ENCODE results near the gene GLMP. TPM values are rescaled to one million over a fixed set of nuclear protein-coding genes. Genes with fewer than 3 reads are reported as not detected.

The GLMP gene
- total and polyA plus RNA-seq, 2 donors (not counting 1 experiment from before 2014, with no cell fraction given): 10.2 to 21.2 TPM

- ChIA-PET POLR2A (interaction anchor here (0.6 kb wide), 2 partner anchors 127 to 358 kb away, joined by 3 to 9 read pairs; no protein-coding TSS in a partner anchor), CTCF (interaction anchor here (0.8 to 1.0 kb wide), 3 partner anchors 48 to 320 kb away, joined by 3 to 4 read pairs (median 4); no protein-coding TSS in a partner anchor)
- Histone ChIP-seq H2AFZ (ENCODE audit: insufficient read depth, low read depth, low read length, poor library complexity, severe bottlenecking) (peak overlapping the region; percentile 77), H3K27me3 (replicated peaks in 1 of 4; ENCODE audit: control extremely low read depth in 1 of 4, control insufficient read depth in 3 of 4, insufficient read depth in 4 of 4, low read length in 3 of 4) (no peaks in the 10 kb centered on the region), H3K79me2 (ENCODE audit: control insufficient read depth, insufficient read depth, low read length) (peaks cover 37% of the 10 kb centered on the region), H3K36me3 (replicated peaks in 1 of 2; ENCODE audit: control extremely low read depth in 1 of 2, control insufficient read depth in 1 of 2, extremely low read depth in 1 of 2, insufficient read depth in 2 of 2, low read length in 1 of 2) (peaks cover 0 to 28% of the 10 kb centered on the region in 2 experiments), H3K4me3 (ENCODE audit: control extremely low read depth in 1 of 5, extremely low read depth in 1 of 5, insufficient read depth in 1 of 5, low read depth in 2 of 5, low read length in 4 of 5) (peak overlapping the region; percentile 82 to 98 (median 87)), H3K4me2 (replicated peaks; ENCODE audit: low read depth, low read length, poor library complexity, severe bottlenecking) (peak overlapping the region; percentile 79), H3K9me3 (ENCODE audit: control extremely low read depth in 1 of 3, control insufficient read depth in 2 of 3, insufficient read depth in 1 of 3, low read length in 2 of 3) (no peaks in the 10 kb centered on the region), H3K9ac (ENCODE audit: low read length) (peak overlapping the region; percentile 81), H3K4me1 (ENCODE audit: control insufficient read depth in 2 of 2, insufficient read depth in 2 of 2, low read length in 2 of 2) (peaks cover 13 to 19% of the 10 kb centered on the region in 2 donors), H4K20me1 (ENCODE audit: control insufficient read depth, insufficient read depth, low read length, poor library complexity, severe bottlenecking) (peaks cover 27% of the 10 kb centered on the region), H3K27ac (ENCODE audit: low read length in 2 of 2) (peak overlapping the region; percentile 40 to 74)
- Mint-ChIP-seq H3K9me3 (ENCODE audit: insufficient read depth) (no peaks in the 10 kb centered on the region), H3K27me3 (no peaks in the 10 kb centered on the region), H3K4me1 (peaks cover 35% of the 10 kb centered on the region), H3K4me3 (peak overlapping the region; percentile 97), H3K27ac (peak overlapping the region; percentile 96)
- intact Hi-C loops (cut with micrococcal nuclease): loop anchor here (1.0 to 5.0 kb wide), 7 partner anchors 56 to 414 kb away; partner anchors contain the start of genes HDGF, MEF2D, MEX3A and PMF1
- TF ChIP-seq CTCF (IDR thresholded peaks at IDR 0.05): no peak
- no peak for TF ChIP-seq EZH2 (IDR thresholded peaks at IDR 0.05; ENCODE audit: borderline replicate concordance, insufficient read depth, low read depth, low read length, poor library complexity, severe bottlenecking)
- WGBS (ENCODE audit: insufficient coverage): 2% methylated on average over 14 of the region's 14 CpGs
- DNase-seq: no peak
- ATAC-seq (ENCODE audit: low read depth): no peak
These were observed 42.4 kb upstream of the GLMP start for GRCh38 chr1:156337888-156338179.
